ENCODE data around the gene CBLN1.
A peak's percentile ranks its signal among the peaks of the same experiment; 100 is the strongest.

CBLN1 gene

GRCh38 chr16:49307176-49307575, 25.5 kb upstream of the CBLN1 start:
- Histone ChIP-seq H2AFZ (ENCODE audit: insufficient read depth, low read length, poor library complexity) (no peak overlapping the region), H2BK120ac (ENCODE audit: insufficient read depth, low read length, poor library complexity) (no peak overlapping the region), H3K36me3 (ENCODE audit: control insufficient read depth in 1 of 2, insufficient read depth in 2 of 2, low read length in 2 of 2) (no peaks in the 10 kb centered on the region), H2BK5ac (ENCODE audit: low read depth, low read length, poor library complexity) (no peak overlapping the region), H3K79me1 (ENCODE audit: low read length) (no peaks in the 10 kb centered on the region), H3K79me2 (ENCODE audit: control insufficient read depth, insufficient read depth, low read length, poor library complexity) (no peaks in the 10 kb centered on the region), H3K9me3 (ENCODE audit: insufficient read depth, low read depth, low read length) (no peaks in the 10 kb centered on the region), H3K27ac (ENCODE audit: low read depth, low read length) (no peak overlapping the region), H3K4me2 (ENCODE audit: low read length) (no peak overlapping the region), H4K91ac (ENCODE audit: low read depth, low read length) (no peak overlapping the region), H3K18ac (ENCODE audit: low read length) (no peak overlapping the region), H2AK5ac (ENCODE audit: low read length) (no peak overlapping the region), H3K27me3 (ENCODE audit: insufficient read depth, low read length) (no peaks in the 10 kb centered on the region), H3K4me1 (ENCODE audit: control insufficient read depth in 1 of 2, insufficient read depth in 2 of 2, low read length in 2 of 2) (no peaks in the 10 kb centered on the region), H3K23ac (ENCODE audit: low read length) (no peak overlapping the region), H3K4me3 (ENCODE audit: low read depth, low read length) (peak overlapping the region; percentile 12), H3K14ac (ENCODE audit: low read length) (no peak overlapping the region), H2BK12ac (ENCODE audit: low read length) (no peak overlapping the region), H3K9ac (ENCODE audit: low read length) (no peak overlapping the region), H4K8ac (ENCODE audit: low read depth, low read length) (no peak overlapping the region), H3K4ac (ENCODE audit: low read depth, low read length) (no peak overlapping the region), H4K12ac (ENCODE audit: low read depth, low read length) (no peak overlapping the region)
- no CpG with 5 or more reads among the region's 2 CpGs for WGBS (ENCODE audit: extremely low coverage, insufficient coverage, insufficient read length)
- DNase-seq: no peak

DNA sequence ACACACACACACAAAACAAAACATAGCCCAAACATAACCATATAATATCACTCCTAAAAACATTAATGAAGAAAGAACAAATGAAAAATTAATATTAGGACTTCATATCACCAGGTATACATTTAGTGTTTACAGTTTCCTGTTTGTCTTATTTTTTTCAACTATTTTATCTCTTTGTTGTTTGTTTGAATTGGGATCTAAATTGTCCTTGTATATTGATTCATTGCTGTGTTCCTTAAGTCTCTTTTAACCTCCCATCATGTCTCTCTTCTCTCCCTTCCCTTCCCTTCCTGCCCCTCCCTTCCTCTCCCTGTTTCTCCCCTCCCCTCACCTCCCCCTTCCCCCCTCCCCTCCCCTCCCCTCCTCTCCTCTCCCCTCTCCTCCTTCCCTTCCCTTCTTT, 23.8 kb upstream of the CBLN1 start:
- Histone ChIP-seq H3K9ac (ENCODE audit: low read length) (no peak overlapping the region), H3K4me1 (ENCODE audit: control insufficient read depth in 1 of 2, insufficient read depth in 2 of 2, low read length in 2 of 2) (no peaks in the 10 kb centered on the region), H3K18ac (ENCODE audit: low read length) (no peak overlapping the region), H2BK5ac (ENCODE audit: low read depth, low read length, poor library complexity) (no peak overlapping the region), H3K23ac (ENCODE audit: low read length) (no peak overlapping the region), H2BK12ac (ENCODE audit: low read length) (no peak overlapping the region), H3K9me3 (ENCODE audit: insufficient read depth, low read depth, low read length) (no peaks in the 10 kb centered on the region), H3K79me2 (ENCODE audit: control insufficient read depth, insufficient read depth, low read length, poor library complexity) (no peaks in the 10 kb centered on the region), H3K4me2 (ENCODE audit: low read length) (no peak overlapping the region), H2BK120ac (ENCODE audit: insufficient read depth, low read length, poor library complexity) (no peak overlapping the region), H3K79me1 (ENCODE audit: low read length) (no peaks in the 10 kb centered on the region), H4K12ac (ENCODE audit: low read depth, low read length) (no peak overlapping the region), H4K91ac (ENCODE audit: low read depth, low read length) (no peak overlapping the region), H3K4ac (ENCODE audit: low read depth, low read length) (no peak overlapping the region), H3K36me3 (ENCODE audit: control insufficient read depth in 1 of 2, insufficient read depth in 2 of 2, low read length in 2 of 2) (no peaks in the 10 kb centered on the region), H4K8ac (ENCODE audit: low read depth, low read length) (no peak overlapping the region), H3K4me3 (ENCODE audit: low read depth, low read length) (no peak overlapping the region), H2AK5ac (ENCODE audit: low read length) (no peak overlapping the region), H3K27ac (ENCODE audit: low read depth, low read length) (no peak overlapping the region), H3K14ac (ENCODE audit: low read length) (no peak overlapping the region), H3K27me3 (ENCODE audit: insufficient read depth, low read length) (no peaks in the 10 kb centered on the region), H2AFZ (ENCODE audit: insufficient read depth, low read length, poor library complexity) (no peak overlapping the region)
- DNase-seq: no peak

GRCh38 chr16:49292413-49292812, 10.8 kb upstream of the CBLN1 start:
- Histone ChIP-seq H3K4ac (ENCODE audit: low read depth, low read length) (no peak overlapping the region), H2AK5ac (ENCODE audit: low read length) (no peak overlapping the region), H2AFZ (ENCODE audit: insufficient read depth, low read length, poor library complexity) (no peak overlapping the region), H3K9ac (ENCODE audit: low read length) (no peak overlapping the region), H4K12ac (ENCODE audit: low read depth, low read length) (no peak overlapping the region), H3K27me3 (ENCODE audit: insufficient read depth, low read length) (no peaks in the 10 kb centered on the region), H3K36me3 (ENCODE audit: control insufficient read depth in 1 of 2, insufficient read depth in 2 of 2, low read length in 2 of 2) (no peaks in the 10 kb centered on the region), H3K4me2 (ENCODE audit: low read length) (no peak overlapping the region), H3K27ac (ENCODE audit: low read depth, low read length) (no peak overlapping the region), H3K4me1 (ENCODE audit: control insufficient read depth in 1 of 2, insufficient read depth in 2 of 2, low read length in 2 of 2) (no peaks in the 10 kb centered on the region), H4K8ac (ENCODE audit: low read depth, low read length) (no peak overlapping the region), H3K14ac (ENCODE audit: low read length) (no peak overlapping the region), H3K9me3 (ENCODE audit: insufficient read depth, low read depth, low read length) (no peaks in the 10 kb centered on the region), H2BK5ac (ENCODE audit: low read depth, low read length, poor library complexity) (no peak overlapping the region), H2BK12ac (ENCODE audit: low read length) (no peak overlapping the region), H3K4me3 (ENCODE audit: low read depth, low read length) (no peak overlapping the region), H3K23ac (ENCODE audit: low read length) (no peak overlapping the region), H3K79me1 (ENCODE audit: low read length) (no peaks in the 10 kb centered on the region), H3K18ac (ENCODE audit: low read length) (no peak overlapping the region), H3K79me2 (ENCODE audit: control insufficient read depth, insufficient read depth, low read length, poor library complexity) (no peaks in the 10 kb centered on the region), H4K91ac (ENCODE audit: low read depth, low read length) (no peak overlapping the region), H2BK120ac (ENCODE audit: insufficient read depth, low read length, poor library complexity) (no peak overlapping the region)
- DNase-seq: no peak
- WGBS (ENCODE audit: extremely low coverage, insufficient coverage, insufficient read length): no CpG with 5 or more reads among the region's 2 CpGs

DNA sequence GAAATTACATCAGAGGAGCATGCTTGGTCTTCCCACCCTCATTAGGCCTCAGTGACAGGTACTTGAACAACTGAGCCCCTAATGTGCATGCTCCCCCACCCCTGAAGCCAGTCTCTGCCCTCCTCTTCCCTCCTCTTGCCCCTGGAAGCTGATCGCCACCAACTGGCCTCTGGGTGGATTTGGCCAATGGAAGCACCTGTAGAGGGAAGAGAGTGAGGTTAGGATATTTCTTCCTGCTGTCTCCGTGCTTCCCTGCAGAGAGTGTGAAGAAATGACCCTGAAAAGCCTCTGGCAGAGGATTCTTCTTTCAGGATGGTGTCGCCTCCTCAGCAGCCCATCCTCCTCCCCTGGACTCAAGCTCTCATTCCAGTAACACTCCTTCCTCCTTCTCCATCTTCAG, 5.9 kb upstream of the CBLN1 start:
- no peak overlapping the region for H3K9ac ChIP-seq (ENCODE audit: low read length)
- H3K4ac ChIP-seq (ENCODE audit: low read depth, low read length): no peak overlapping the region
- WGBS (ENCODE audit: extremely low coverage, insufficient coverage, insufficient read length): no CpG with 5 or more reads among the region's 3 CpGs
- no peak for DNase-seq
- no peak overlapping the region for H3K14ac ChIP-seq (ENCODE audit: low read length)
- no peak overlapping the region for H2AK5ac ChIP-seq (ENCODE audit: low read length)
- H3K4me1 ChIP-seq (ENCODE audit: control insufficient read depth in 1 of 2, insufficient read depth in 2 of 2, low read length in 2 of 2): peaks cover 7% of the 10 kb centered on the region in 2 experiments
- H3K27ac ChIP-seq (ENCODE audit: low read depth, low read length): no peak overlapping the region
- no peak overlapping the region for H4K8ac ChIP-seq (ENCODE audit: low read depth, low read length)
- H3K18ac ChIP-seq (ENCODE audit: low read length): no peak overlapping the region
- no peak overlapping the region for H3K23ac ChIP-seq (ENCODE audit: low read length)
- H3K4me3 ChIP-seq (ENCODE audit: low read depth, low read length): no peak overlapping the region
- no peak overlapping the region for H2BK12ac ChIP-seq (ENCODE audit: low read length)
- no peak overlapping the region for H2AFZ ChIP-seq (ENCODE audit: insufficient read depth, low read length, poor library complexity)
- no peak overlapping the region for H4K12ac ChIP-seq (ENCODE audit: low read depth, low read length)
- no peak overlapping the region for H2BK5ac ChIP-seq (ENCODE audit: low read depth, low read length, poor library complexity)
- H3K79me2 ChIP-seq (ENCODE audit: control insufficient read depth, insufficient read depth, low read length, poor library complexity): no peaks in the 10 kb centered on the region
- no peak overlapping the region for H4K91ac ChIP-seq (ENCODE audit: low read depth, low read length)
- no peaks in the 10 kb centered on the region for H3K79me1 ChIP-seq (ENCODE audit: low read length)
- peaks cover 22% of the 10 kb centered on the region for H3K27me3 ChIP-seq (ENCODE audit: insufficient read depth, low read length)
- no peaks in the 10 kb centered on the region for H3K36me3 ChIP-seq (ENCODE audit: control insufficient read depth in 1 of 2, insufficient read depth in 2 of 2, low read length in 2 of 2)
- no peaks in the 10 kb centered on the region for H3K9me3 ChIP-seq (ENCODE audit: insufficient read depth, low read depth, low read length)
- H3K4me2 ChIP-seq (ENCODE audit: low read length): no peak overlapping the region
- H2BK120ac ChIP-seq (ENCODE audit: insufficient read depth, low read length, poor library complexity): no peak overlapping the region
